ENCODE data around the gene CPNE4.
A peak's percentile ranks its signal among the peaks of the same experiment; 100 is the strongest.

CPNE4 gene

GRCh38 chr3:131796558-131797198 is 238.1 kb downstream of the CPNE4 start:
- ATAC-seq (peak; percentile 42), DNase-seq (no peak)
- Mint-ChIP-seq H3K27me3 (peaks cover 11% of the 10 kb centered on the region), H3K9me3 (no peaks in the 10 kb centered on the region), H3K36me3 (ENCODE audit: low read depth) (no peaks in the 10 kb centered on the region), H3K27ac (no peak overlapping the region), H3K4me3 (no peak overlapping the region), H3K4me1 (peaks cover 12% of the 10 kb centered on the region)

- ATAC-seq, result no peak
- H3K27ac Mint-ChIP-seq, result no peak overlapping the region
- H3K4me1 Mint-ChIP-seq, result peaks cover 12% of the 10 kb centered on the region
Measured at GRCh38 chr3:131796111-131796510, 238.7 kb downstream of the CPNE4 start.

GRCh38 chr3:131795390-131796090 is 239.3 kb downstream of the CPNE4 start:
- no peak overlapping the region for H3K4me3 Mint-ChIP-seq
- no peaks in the 10 kb centered on the region for H3K9me3 Mint-ChIP-seq
- H3K4me1 Mint-ChIP-seq, result peaks cover 12% of the 10 kb centered on the region
- no peaks in the 10 kb centered on the region for H3K36me3 Mint-ChIP-seq (ENCODE audit: low read depth)
- H3K27me3 Mint-ChIP-seq, result peaks cover 11% of the 10 kb centered on the region
- no peak overlapping the region for H3K27ac Mint-ChIP-seq
- DNase-seq (no peak), ATAC-seq (no peak)

More at GRCh38 chr3:131796111-131796510, 238.7 kb downstream of the CPNE4 start:
- H3K36me3 Mint-ChIP-seq (ENCODE audit: low read depth), result no peaks in the 10 kb centered on the region
- H3K9me3 Mint-ChIP-seq, result no peaks in the 10 kb centered on the region
- DNase-seq, result no peak
- peaks cover 11% of the 10 kb centered on the region for H3K27me3 Mint-ChIP-seq
- H3K4me3 Mint-ChIP-seq, result no peak overlapping the region

GRCh38 chr3:131794766-131795388 is 239.9 kb downstream of the CPNE4 start:
- H3K27me3 Mint-ChIP-seq, result peaks cover 11% of the 10 kb centered on the region
- DNase-seq (peak; percentile 12), ATAC-seq (peak; percentile 64)
- no peak overlapping the region for H3K27ac Mint-ChIP-seq
- H3K36me3 Mint-ChIP-seq (ENCODE audit: low read depth), result no peaks in the 10 kb centered on the region
- peaks cover 12% of the 10 kb centered on the region for H3K4me1 Mint-ChIP-seq
- H3K4me3 Mint-ChIP-seq, result no peak overlapping the region
- no peaks in the 10 kb centered on the region for H3K9me3 Mint-ChIP-seq

GRCh38 chr3:131793870-131794269 is 240.9 kb downstream of the CPNE4 start:
- Mint-ChIP-seq H3K36me3 (ENCODE audit: low read depth) (no peaks in the 10 kb centered on the region), H3K27me3 (peaks cover 11% of the 10 kb centered on the region), H3K27ac (no peak overlapping the region), H3K4me3 (no peak overlapping the region), H3K9me3 (no peaks in the 10 kb centered on the region), H3K4me1 (peaks cover 12% of the 10 kb centered on the region)
- ATAC-seq, result no peak
- no peak for DNase-seq

- no peak overlapping the region for H3K27ac Mint-ChIP-seq
- DNase-seq, result no peak
- H3K4me1 Mint-ChIP-seq, result no peaks in the 10 kb centered on the region
- no peak for ATAC-seq
- peaks cover 3% of the 10 kb centered on the region for H3K27me3 Mint-ChIP-seq
- no peaks in the 10 kb centered on the region for H3K36me3 Mint-ChIP-seq (ENCODE audit: low read depth)
- no peaks in the 10 kb centered on the region for H3K9me3 Mint-ChIP-seq
- no peak overlapping the region for H3K4me3 Mint-ChIP-seq
Measured at GRCh38 chr3:131789188-131789587, 245.6 kb downstream of the CPNE4 start.

- no peaks in the 10 kb centered on the region for H3K36me3 Mint-ChIP-seq (ENCODE audit: low read depth)
- H3K9me3 Mint-ChIP-seq, result no peaks in the 10 kb centered on the region
- no peaks in the 10 kb centered on the region for H3K4me1 Mint-ChIP-seq
- H3K27me3 Mint-ChIP-seq, result no peaks in the 10 kb centered on the region
- DNase-seq (no peak), ATAC-seq (no peak)
- no peak overlapping the region for H3K4me3 Mint-ChIP-seq
- no peak overlapping the region for H3K27ac Mint-ChIP-seq
Measured at GRCh38 chr3:131786386-131786785, 248.4 kb downstream of the CPNE4 start.

GRCh38 chr3:131782751-131783150 is 252.1 kb downstream of the CPNE4 start:
- H3K4me3 Mint-ChIP-seq, result no peak overlapping the region
- DNase-seq, result no peak
- H3K27ac Mint-ChIP-seq, result no peak overlapping the region
- no peaks in the 10 kb centered on the region for H3K4me1 Mint-ChIP-seq
- H3K27me3 Mint-ChIP-seq, result no peaks in the 10 kb centered on the region
- no peaks in the 10 kb centered on the region for H3K36me3 Mint-ChIP-seq (ENCODE audit: low read depth)
- no peak for ATAC-seq
- no peaks in the 10 kb centered on the region for H3K9me3 Mint-ChIP-seq

- no peak for DNase-seq
- H3K4me1 Mint-ChIP-seq, result no peaks in the 10 kb centered on the region
- H3K36me3 Mint-ChIP-seq (ENCODE audit: low read depth), result no peaks in the 10 kb centered on the region
- no peak overlapping the region for H3K27ac Mint-ChIP-seq
- H3K9me3 Mint-ChIP-seq, result peaks cover 8% of the 10 kb centered on the region
- H3K4me3 Mint-ChIP-seq, result no peak overlapping the region
- no peaks in the 10 kb centered on the region for H3K27me3 Mint-ChIP-seq
- no peak for ATAC-seq
Measured at GRCh38 chr3:131778526-131778925, 256.3 kb downstream of the CPNE4 start.

GRCh38 chr3:131775650-131776049 is 259.2 kb downstream of the CPNE4 start:
- DNase-seq (no peak), ATAC-seq (no peak)
- Mint-ChIP-seq H3K27me3 (no peaks in the 10 kb centered on the region), H3K4me1 (no peaks in the 10 kb centered on the region), H3K27ac (no peak overlapping the region), H3K36me3 (ENCODE audit: low read depth) (no peaks in the 10 kb centered on the region), H3K9me3 (peaks cover 8% of the 10 kb centered on the region), H3K4me3 (no peak overlapping the region)

- H3K4me3 Mint-ChIP-seq, result no peak overlapping the region
- no peak overlapping the region for H3K27ac Mint-ChIP-seq
- no peaks in the 10 kb centered on the region for H3K27me3 Mint-ChIP-seq
- H3K9me3 Mint-ChIP-seq, result peaks cover 8% of the 10 kb centered on the region
- H3K36me3 Mint-ChIP-seq (ENCODE audit: low read depth), result no peaks in the 10 kb centered on the region
- DNase-seq, result no peak
- H3K4me1 Mint-ChIP-seq, result no peaks in the 10 kb centered on the region
- peak; percentile 69 for ATAC-seq
Measured at GRCh38 chr3:131772269-131773026, 262.4 kb downstream of the CPNE4 start.

GRCh38 chr3:131762981-131763564 is 271.7 kb downstream of the CPNE4 start:
- Mint-ChIP-seq H3K4me3 (no peak overlapping the region), H3K36me3 (ENCODE audit: low read depth) (no peaks in the 10 kb centered on the region), H3K27me3 (peaks cover 5% of the 10 kb centered on the region)

GRCh38 chr3:131756405-131756804 is 278.4 kb downstream of the CPNE4 start:
- Mint-ChIP-seq H3K4me3 (no peak overlapping the region), H3K27me3 (peaks cover 10% of the 10 kb centered on the region), H3K36me3 (ENCODE audit: low read depth) (no peaks in the 10 kb centered on the region), H3K9me3 (peaks cover 5% of the 10 kb centered on the region), H3K27ac (no peak overlapping the region), H3K4me1 (no peaks in the 10 kb centered on the region)
- DNase-seq (no peak), ATAC-seq (no peak)

More at GRCh38 chr3:131762981-131763564, 271.7 kb downstream of the CPNE4 start:
- no peak for ATAC-seq
- H3K9me3 Mint-ChIP-seq, result no peaks in the 10 kb centered on the region
- no peak for DNase-seq
- H3K27ac Mint-ChIP-seq, result no peak overlapping the region
- H3K4me1 Mint-ChIP-seq, result no peaks in the 10 kb centered on the region

- no peaks in the 10 kb centered on the region for H3K4me1 Mint-ChIP-seq
- H3K27ac Mint-ChIP-seq, result no peak overlapping the region
- H3K4me3 Mint-ChIP-seq, result no peak overlapping the region
- H3K27me3 Mint-ChIP-seq, result peaks cover 12% of the 10 kb centered on the region
- no peaks in the 10 kb centered on the region for H3K36me3 Mint-ChIP-seq (ENCODE audit: low read depth)
- ATAC-seq (no peak), DNase-seq (no peak)
- H3K9me3 Mint-ChIP-seq, result peaks cover 5% of the 10 kb centered on the region
Measured at GRCh38 chr3:131755380-131755779, 279.4 kb downstream of the CPNE4 start.
